ENCODE results near the gene RELN.
A peak's percentile ranks its signal among the peaks of the same experiment; 100 is the strongest.

RELN gene

GRCh38 chr7:103706805-103707204 lies 282.7 kb downstream of the RELN start:
- Histone ChIP-seq H3K4me2 (ENCODE audit: low read length) (no peak overlapping the region), H3K36me3 (ENCODE audit: control insufficient read depth, insufficient read depth, low read length) (no peaks in the 10 kb centered on the region), H3K23ac (ENCODE audit: low read length) (no peak overlapping the region), H2BK15ac (replicated peaks; ENCODE audit: low read depth) (no peak overlapping the region), H2BK120ac (ENCODE audit: low read depth, low read length) (no peak overlapping the region), H3K4me1 (ENCODE audit: control insufficient read depth, low read depth, low read length) (no peaks in the 10 kb centered on the region), H4K8ac (ENCODE audit: low read depth, low read length) (no peak overlapping the region), H3K9ac (ENCODE audit: low read length) (no peak overlapping the region), H4K5ac (ENCODE audit: low read length) (no peak overlapping the region), H2AK5ac (ENCODE audit: low read length) (no peak overlapping the region), H3K4me3 (ENCODE audit: low read length) (no peak overlapping the region), H3K27me3 (ENCODE audit: insufficient read depth, low read length, poor library complexity) (no peaks in the 10 kb centered on the region), H3K79me2 (ENCODE audit: control insufficient read depth, insufficient read depth, low read length) (no peaks in the 10 kb centered on the region), H2BK5ac (ENCODE audit: low read length) (no peak overlapping the region), H3K4ac (ENCODE audit: low read depth, low read length) (no peak overlapping the region), H3K27ac (ENCODE audit: low read depth, low read length) (no peak overlapping the region), H3K79me1 (ENCODE audit: low read length) (no peaks in the 10 kb centered on the region), H3K56ac (ENCODE audit: low read length) (no peak overlapping the region), H3K18ac (ENCODE audit: low read length) (no peak overlapping the region)
- DNase-seq: no peak
- WGBS (ENCODE audit: extremely low coverage, insufficient coverage, low lambda C conversion rate): 100% methylated on average over 1 of the region's 1 CpG

- no peak overlapping the region for H3K4me2 ChIP-seq (ENCODE audit: low read length)
- no peaks in the 10 kb centered on the region for H3K36me3 ChIP-seq (ENCODE audit: control insufficient read depth, insufficient read depth, low read length)
- H2BK5ac ChIP-seq (ENCODE audit: low read length): no peak overlapping the region
- H4K5ac ChIP-seq (ENCODE audit: low read length): no peak overlapping the region
- H2BK120ac ChIP-seq (ENCODE audit: low read depth, low read length): no peak overlapping the region
- H2AK5ac ChIP-seq (ENCODE audit: low read length): no peak overlapping the region
- no peak overlapping the region for H3K9ac ChIP-seq (ENCODE audit: low read length)
- no peak overlapping the region for H4K8ac ChIP-seq (ENCODE audit: low read depth, low read length)
- no peak overlapping the region for H3K23ac ChIP-seq (ENCODE audit: low read length)
- H3K56ac ChIP-seq (ENCODE audit: low read length): no peak overlapping the region
- WGBS (ENCODE audit: extremely low coverage, insufficient coverage, low lambda C conversion rate): no CpG with 5 or more reads among the region's 3 CpGs
- H3K4ac ChIP-seq (ENCODE audit: low read depth, low read length): peak overlapping the region; percentile 31
- H3K79me1 ChIP-seq (ENCODE audit: low read length): no peaks in the 10 kb centered on the region
- H3K27me3 ChIP-seq (ENCODE audit: insufficient read depth, low read length, poor library complexity): no peaks in the 10 kb centered on the region
- no peak overlapping the region for H2BK15ac ChIP-seq (replicated peaks; ENCODE audit: low read depth)
- H3K27ac ChIP-seq (ENCODE audit: low read depth, low read length): no peak overlapping the region
- no peaks in the 10 kb centered on the region for H3K79me2 ChIP-seq (ENCODE audit: control insufficient read depth, insufficient read depth, low read length)
- no peak overlapping the region for H3K18ac ChIP-seq (ENCODE audit: low read length)
- H3K4me1 ChIP-seq (ENCODE audit: control insufficient read depth, low read depth, low read length): no peaks in the 10 kb centered on the region
- DNase-seq: no peak
- no peak overlapping the region for H3K4me3 ChIP-seq (ENCODE audit: low read length)
Measured at GRCh38 chr7:103705542-103705941, 283.9 kb downstream of the RELN start.

- Histone ChIP-seq H3K4me3 (ENCODE audit: low read length) (no peak overlapping the region), H2BK5ac (ENCODE audit: low read length) (no peak overlapping the region), H3K79me1 (ENCODE audit: low read length) (no peaks in the 10 kb centered on the region), H4K8ac (ENCODE audit: low read depth, low read length) (no peak overlapping the region), H4K5ac (ENCODE audit: low read length) (no peak overlapping the region), H3K56ac (ENCODE audit: low read length) (no peak overlapping the region), H3K79me2 (ENCODE audit: control insufficient read depth, insufficient read depth, low read length) (no peaks in the 10 kb centered on the region), H2AK5ac (ENCODE audit: low read length) (no peak overlapping the region), H3K4me1 (ENCODE audit: control insufficient read depth, low read depth, low read length) (no peaks in the 10 kb centered on the region), H3K4ac (ENCODE audit: low read depth, low read length) (no peak overlapping the region), H2BK120ac (ENCODE audit: low read depth, low read length) (no peak overlapping the region), H3K27ac (ENCODE audit: low read depth, low read length) (no peak overlapping the region), H3K9ac (ENCODE audit: low read length) (no peak overlapping the region), H2BK15ac (replicated peaks; ENCODE audit: low read depth) (no peak overlapping the region), H3K23ac (ENCODE audit: low read length) (no peak overlapping the region), H3K27me3 (ENCODE audit: insufficient read depth, low read length, poor library complexity) (no peaks in the 10 kb centered on the region), H3K4me2 (ENCODE audit: low read length) (no peak overlapping the region), H3K36me3 (ENCODE audit: control insufficient read depth, insufficient read depth, low read length) (no peaks in the 10 kb centered on the region), H3K18ac (ENCODE audit: low read length) (no peak overlapping the region)
- DNase-seq: no peak
- WGBS (ENCODE audit: extremely low coverage, insufficient coverage, low lambda C conversion rate): no CpG with 5 or more reads among the region's 1 CpG
Measured at GRCh38 chr7:103704701-103705100, 284.8 kb downstream of the RELN start.

- no peak for DNase-seq
- no peaks in the 10 kb centered on the region for H3K36me3 ChIP-seq (ENCODE audit: control insufficient read depth, insufficient read depth, low read length)
- H2BK120ac ChIP-seq (ENCODE audit: low read depth, low read length): no peak overlapping the region
- H3K79me1 ChIP-seq (ENCODE audit: low read length): no peaks in the 10 kb centered on the region
- no peak overlapping the region for H3K4me2 ChIP-seq (ENCODE audit: low read length)
- no peak overlapping the region for H4K5ac ChIP-seq (ENCODE audit: low read length)
- no peak overlapping the region for H3K56ac ChIP-seq (ENCODE audit: low read length)
- H3K23ac ChIP-seq (ENCODE audit: low read length): no peak overlapping the region
- H2BK5ac ChIP-seq (ENCODE audit: low read length): no peak overlapping the region
- H2AK5ac ChIP-seq (ENCODE audit: low read length): no peak overlapping the region
- no peaks in the 10 kb centered on the region for H3K4me1 ChIP-seq (ENCODE audit: control insufficient read depth, low read depth, low read length)
- H3K79me2 ChIP-seq (ENCODE audit: control insufficient read depth, insufficient read depth, low read length): no peaks in the 10 kb centered on the region
- H3K4ac ChIP-seq (ENCODE audit: low read depth, low read length): no peak overlapping the region
- no CpG with 5 or more reads among the region's 3 CpGs for WGBS (ENCODE audit: extremely low coverage, insufficient coverage, low lambda C conversion rate)
- no peak overlapping the region for H3K9ac ChIP-seq (ENCODE audit: low read length)
- H2BK15ac ChIP-seq (replicated peaks; ENCODE audit: low read depth): no peak overlapping the region
- no peak overlapping the region for H3K4me3 ChIP-seq (ENCODE audit: low read length)
- no peak overlapping the region for H3K27ac ChIP-seq (ENCODE audit: low read depth, low read length)
- no peak overlapping the region for H4K8ac ChIP-seq (ENCODE audit: low read depth, low read length)
- H3K27me3 ChIP-seq (ENCODE audit: insufficient read depth, low read length, poor library complexity): no peaks in the 10 kb centered on the region
- H3K18ac ChIP-seq (ENCODE audit: low read length): no peak overlapping the region
Measured at GRCh38 chr7:103702982-103703381, 286.5 kb downstream of the RELN start.

GRCh38 chr7:103702454-103702853 lies 287.0 kb downstream of the RELN start:
- no peaks in the 10 kb centered on the region for H3K36me3 ChIP-seq (ENCODE audit: control insufficient read depth, insufficient read depth, low read length)
- WGBS (ENCODE audit: extremely low coverage, insufficient coverage, low lambda C conversion rate): no CpG with 5 or more reads among the region's 3 CpGs
- H3K4me3 ChIP-seq (ENCODE audit: low read length): no peak overlapping the region

GRCh38 chr7:103699032-103699431 lies 290.4 kb downstream of the RELN start:
- no peak overlapping the region for H3K27ac ChIP-seq (ENCODE audit: low read depth, low read length)
- H2BK15ac ChIP-seq (replicated peaks; ENCODE audit: low read depth): no peak overlapping the region
- H3K79me2 ChIP-seq (ENCODE audit: control insufficient read depth, insufficient read depth, low read length): no peaks in the 10 kb centered on the region
- no CpG with 5 or more reads among the region's 1 CpG for WGBS (ENCODE audit: extremely low coverage, insufficient coverage, low lambda C conversion rate)
- H2BK5ac ChIP-seq (ENCODE audit: low read length): no peak overlapping the region
- H3K18ac ChIP-seq (ENCODE audit: low read length): no peak overlapping the region
- no peaks in the 10 kb centered on the region for H3K36me3 ChIP-seq (ENCODE audit: control insufficient read depth, insufficient read depth, low read length)
- H3K27me3 ChIP-seq (ENCODE audit: insufficient read depth, low read length, poor library complexity): no peaks in the 10 kb centered on the region
- no peaks in the 10 kb centered on the region for H3K4me1 ChIP-seq (ENCODE audit: control insufficient read depth, low read depth, low read length)
- no peaks in the 10 kb centered on the region for H3K79me1 ChIP-seq (ENCODE audit: low read length)
- no peak overlapping the region for H3K4ac ChIP-seq (ENCODE audit: low read depth, low read length)
- H3K9ac ChIP-seq (ENCODE audit: low read length): no peak overlapping the region
- no peak overlapping the region for H3K23ac ChIP-seq (ENCODE audit: low read length)
- no peak overlapping the region for H2AK5ac ChIP-seq (ENCODE audit: low read length)
- DNase-seq: no peak
- no peak overlapping the region for H3K4me3 ChIP-seq (ENCODE audit: low read length)
- no peak overlapping the region for H4K8ac ChIP-seq (ENCODE audit: low read depth, low read length)
- H4K5ac ChIP-seq (ENCODE audit: low read length): no peak overlapping the region
- H3K56ac ChIP-seq (ENCODE audit: low read length): no peak overlapping the region
- no peak overlapping the region for H3K4me2 ChIP-seq (ENCODE audit: low read length)
- no peak overlapping the region for H2BK120ac ChIP-seq (ENCODE audit: low read depth, low read length)

More at GRCh38 chr7:103702454-103702853, 287.0 kb downstream of the RELN start:
- Histone ChIP-seq H3K79me1 (ENCODE audit: low read length) (no peaks in the 10 kb centered on the region), H3K79me2 (ENCODE audit: control insufficient read depth, insufficient read depth, low read length) (no peaks in the 10 kb centered on the region), H3K27me3 (ENCODE audit: insufficient read depth, low read length, poor library complexity) (no peaks in the 10 kb centered on the region), H3K56ac (ENCODE audit: low read length) (no peak overlapping the region), H3K27ac (ENCODE audit: low read depth, low read length) (no peak overlapping the region), H2AK5ac (ENCODE audit: low read length) (no peak overlapping the region), H3K18ac (ENCODE audit: low read length) (no peak overlapping the region), H2BK120ac (ENCODE audit: low read depth, low read length) (no peak overlapping the region), H2BK15ac (replicated peaks; ENCODE audit: low read depth) (no peak overlapping the region), H3K23ac (ENCODE audit: low read length) (no peak overlapping the region), H3K4ac (ENCODE audit: low read depth, low read length) (no peak overlapping the region), H3K9ac (ENCODE audit: low read length) (no peak overlapping the region), H3K4me2 (ENCODE audit: low read length) (no peak overlapping the region), H3K4me1 (ENCODE audit: control insufficient read depth, low read depth, low read length) (no peaks in the 10 kb centered on the region), H4K5ac (ENCODE audit: low read length) (no peak overlapping the region), H4K8ac (ENCODE audit: low read depth, low read length) (no peak overlapping the region), H2BK5ac (ENCODE audit: low read length) (no peak overlapping the region)
- DNase-seq: no peak
